Measurements from ENCODE around the gene RNF207. TPM values are rescaled to one million over a fixed set of nuclear protein-coding genes. Genes with fewer than 3 reads are reported as not detected.

RNF207 gene
- total and polyA plus RNA-seq, 2 of the 8 experiments (the other 6 are each of a cell fraction or from before 2014, with no cell fraction given): 3.9 to 5.4 TPM

DNA sequence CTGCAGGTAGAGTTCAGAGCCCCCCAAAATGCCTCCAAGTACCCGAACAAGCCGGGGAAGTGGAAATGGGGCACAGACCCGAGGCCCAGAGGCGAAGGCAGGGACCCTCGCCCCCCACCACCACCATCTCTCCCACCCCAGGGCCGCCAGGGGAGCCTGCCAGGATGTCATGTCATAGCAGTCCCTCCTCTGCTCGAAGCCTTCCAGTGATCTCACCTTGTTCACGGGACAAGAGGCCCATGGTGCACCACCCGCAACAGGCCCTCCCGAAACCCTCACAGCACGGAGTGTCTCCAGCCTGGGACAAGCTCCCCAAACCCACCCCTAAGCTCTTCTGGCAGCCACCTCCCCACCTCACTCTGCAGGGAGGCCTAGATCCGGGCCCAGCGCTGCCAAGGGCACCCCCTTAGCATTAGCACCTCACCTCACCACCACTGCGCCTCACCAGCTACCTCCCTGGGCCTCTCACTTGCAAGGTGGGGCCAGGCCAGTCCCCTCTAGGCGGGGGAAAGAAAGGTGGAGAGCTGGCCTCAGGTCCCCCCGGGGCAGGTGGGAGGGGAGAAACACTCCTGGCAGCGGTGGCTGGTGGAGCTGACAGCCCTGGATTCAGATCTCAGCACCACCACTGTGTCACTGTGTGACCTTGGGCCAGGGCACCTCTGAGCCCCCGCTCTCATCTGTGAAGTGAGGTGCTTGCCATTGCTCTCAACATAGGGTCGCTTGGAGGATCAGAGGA lies 39.1 kb upstream of the RNF207 start:
- ChIA-PET POLR2A (ENCODE audit: partially characterized antibody) (interaction anchor here (0.9 to 2.3 kb wide), 3 partner anchors 17 to 51 kb away, joined by 3 to 9 read pairs (median 4); no protein-coding TSS in a partner anchor), CTCF (ENCODE audit: partially characterized antibody) (interaction anchor here (0.6 to 1.9 kb wide), 6 partner anchors 11 to 125 kb away, joined by 3 to 7 read pairs (median 4); no protein-coding TSS in a partner anchor)
- Histone ChIP-seq H3K27ac (ENCODE audit: low read depth, low read length) (no peak overlapping the region), H3K14ac (ENCODE audit: insufficient read length) (no peak overlapping the region), H4K20me1 (replicated peaks in 1 of 2; ENCODE audit: control insufficient read depth in 1 of 2, insufficient read depth in 2 of 2, low read length in 2 of 2) (peaks cover 3 to 7% of the 10 kb centered on the region in 2 experiments), H3K4ac (replicated peaks; ENCODE audit: insufficient read length, low read depth, low read length) (no peak overlapping the region), H3K56ac (replicated peaks; ENCODE audit: insufficient read length, low read depth, low read length) (no peak overlapping the region), H3K23ac (ENCODE audit: insufficient read length) (no peak overlapping the region), H3K23me2 (ENCODE audit: low read depth, low read length) (no peaks in the 10 kb centered on the region), H4K91ac (replicated peaks; ENCODE audit: insufficient read length, low read length) (no peak overlapping the region), H3K4me3 (ENCODE audit: extremely low read depth in 1 of 4, insufficient read depth in 2 of 4, low read depth in 3 of 4, low read length in 4 of 4) (no peak overlapping the region), H2BK15ac (ENCODE audit: low read length) (no peak overlapping the region), H3K36me3 (ENCODE audit: control insufficient read depth in 2 of 4, insufficient read depth in 4 of 4, low read length in 3 of 4) (no peaks in the 10 kb centered on the region), H4K8ac (ENCODE audit: extremely low read depth, insufficient read depth, low read length) (no peak overlapping the region; the same call in none of the 2 replicates), H2BK5ac (ENCODE audit: low read depth, low read length) (no peak overlapping the region), H3K9ac (replicated peaks in 1 of 4; ENCODE audit: extremely low read depth in 1 of 4, low read depth in 3 of 4, low read length in 3 of 4) (no peak overlapping the region), H2AK5ac (ENCODE audit: low read depth, low read length) (no peak overlapping the region), H3K4me1 (replicated peaks in 1 of 4; ENCODE audit: control insufficient read depth in 3 of 4, insufficient read depth in 4 of 4, low read length in 3 of 4) (no peaks in the 10 kb centered on the region; a peak in 2 of 7 replicates), H2BK12ac (ENCODE audit: low read depth, low read length) (no peak overlapping the region), H2AFZ (ENCODE audit: low read length) (no peak overlapping the region), H3K18ac (ENCODE audit: extremely low read depth, low read length) (no peak overlapping the region), H2BK20ac (ENCODE audit: low read length) (no peak overlapping the region), H3K4me2 (ENCODE audit: insufficient read depth in 1 of 2, low read depth in 2 of 2, low read length in 2 of 2) (no peak overlapping the region), H3K9me3 (ENCODE audit: insufficient read depth in 2 of 2, low read depth in 1 of 2, low read length in 1 of 2) (no peaks in the 10 kb centered on the region), H3K79me2 (ENCODE audit: control insufficient read depth in 1 of 2, insufficient read depth in 2 of 2, low read length in 2 of 2) (no peaks in the 10 kb centered on the region), H2BK120ac (replicated peaks; ENCODE audit: low read depth, low read length) (no peak overlapping the region), H3K79me1 (ENCODE audit: low read depth, low read length) (no peaks in the 10 kb centered on the region), H3K27me3 (replicated peaks in 1 of 4; ENCODE audit: control insufficient read depth in 3 of 4, extremely low read depth in 1 of 4, insufficient read depth in 3 of 4, low read length in 3 of 4) (no peaks in the 10 kb centered on the region; a peak in 1 of 7 replicates), H4K5ac (ENCODE audit: insufficient read length, low read depth, low read length) (no peak overlapping the region)
- no peak for FAIRE-seq
- WGBS, 2 experiments (ENCODE audit: extremely low coverage in 1 of 2, insufficient coverage in 1 of 2, insufficient read length in 1 of 2, insufficient replicate concordance in 2 of 2, low coverage in 1 of 2, low lambda C conversion rate in 2 of 2, missing lambda C conversion rate in 1 of 2): 92% methylated on average over 19 of the region's 19 CpGs; no CpG with 5 or more reads in 1 of the 2 experiments
- no peak for DNase-seq (ENCODE audit: low read depth in 1 of 2, low spot score in 2 of 2)
- TF ChIP-seq EZH2 (IDR thresholded peaks at IDR 0.05; ENCODE audit: low read depth, low read length, severe bottlenecking) (no peak), KDM5A (IDR thresholded peaks at IDR 0.05; ENCODE audit: low read length) (no peak), SP4 (IDR thresholded peaks at IDR 0.05; ENCODE audit: low read length) (no peak), MAFK (IDR thresholded peaks at IDR 0.05; ENCODE audit: low read depth, low read length) (no peak), EP300 (IDR thresholded peaks at IDR 0.05; ENCODE audit: borderline replicate concordance in 1 of 2, low read depth in 2 of 2, low read length in 2 of 2) (no peak), TCF12 (IDR thresholded peaks at IDR 0.05; ENCODE audit: low read depth, low read length) (no peak), TBP (IDR thresholded peaks at IDR 0.05; ENCODE audit: low read depth, low read length) (no peak)
- TF ChIP-seq, protein P1, sequence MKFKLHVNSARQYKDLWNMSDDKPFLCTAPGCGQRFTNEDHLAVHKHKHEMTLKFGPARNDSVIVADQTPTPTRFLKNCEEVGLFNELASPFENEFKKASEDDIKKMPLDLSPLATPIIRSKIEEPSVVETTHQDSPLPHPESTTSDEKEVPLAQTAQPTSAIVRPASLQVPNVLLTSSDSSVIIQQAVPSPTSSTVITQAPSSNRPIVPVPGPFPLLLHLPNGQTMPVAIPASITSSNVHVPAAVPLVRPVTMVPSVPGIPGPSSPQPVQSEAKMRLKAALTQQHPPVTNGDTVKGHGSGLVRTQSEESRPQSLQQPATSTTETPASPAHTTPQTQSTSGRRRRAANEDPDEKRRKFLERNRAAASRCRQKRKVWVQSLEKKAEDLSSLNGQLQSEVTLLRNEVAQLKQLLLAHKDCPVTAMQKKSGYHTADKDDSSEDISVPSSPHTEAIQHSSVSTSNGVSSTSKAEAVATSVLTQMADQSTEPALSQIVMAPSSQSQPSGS (IDR thresholded peaks at IDR 0.05; ENCODE audit: low read length): no peak
- TF ChIP-seq, protein P2, sequence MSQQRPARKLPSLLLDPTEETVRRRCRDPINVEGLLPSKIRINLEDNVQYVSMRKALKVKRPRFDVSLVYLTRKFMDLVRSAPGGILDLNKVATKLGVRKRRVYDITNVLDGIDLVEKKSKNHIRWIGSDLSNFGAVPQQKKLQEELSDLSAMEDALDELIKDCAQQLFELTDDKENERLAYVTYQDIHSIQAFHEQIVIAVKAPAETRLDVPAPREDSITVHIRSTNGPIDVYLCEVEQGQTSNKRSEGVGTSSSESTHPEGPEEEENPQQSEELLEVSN (IDR thresholded peaks at IDR 0.05): no peak
